RCC 7860 (cell line): ENCODE results near the gene FREM1.
A peak's percentile ranks its signal among the peaks of the same experiment; 100 is the strongest.

Experiments
- DNase-seq: peaks from one replicate; pipeline ENCODE4 v3.0.0-alpha.2; 2015; ENCODE audit warnings: low spot score
- FAIRE-seq: peaks from 2 replicates; lab custom pipeline; 2012; peaks lifted over from hg19 to GRCh38; lab: Jason Lieb, UNC

Gene FREM1

DNA sequence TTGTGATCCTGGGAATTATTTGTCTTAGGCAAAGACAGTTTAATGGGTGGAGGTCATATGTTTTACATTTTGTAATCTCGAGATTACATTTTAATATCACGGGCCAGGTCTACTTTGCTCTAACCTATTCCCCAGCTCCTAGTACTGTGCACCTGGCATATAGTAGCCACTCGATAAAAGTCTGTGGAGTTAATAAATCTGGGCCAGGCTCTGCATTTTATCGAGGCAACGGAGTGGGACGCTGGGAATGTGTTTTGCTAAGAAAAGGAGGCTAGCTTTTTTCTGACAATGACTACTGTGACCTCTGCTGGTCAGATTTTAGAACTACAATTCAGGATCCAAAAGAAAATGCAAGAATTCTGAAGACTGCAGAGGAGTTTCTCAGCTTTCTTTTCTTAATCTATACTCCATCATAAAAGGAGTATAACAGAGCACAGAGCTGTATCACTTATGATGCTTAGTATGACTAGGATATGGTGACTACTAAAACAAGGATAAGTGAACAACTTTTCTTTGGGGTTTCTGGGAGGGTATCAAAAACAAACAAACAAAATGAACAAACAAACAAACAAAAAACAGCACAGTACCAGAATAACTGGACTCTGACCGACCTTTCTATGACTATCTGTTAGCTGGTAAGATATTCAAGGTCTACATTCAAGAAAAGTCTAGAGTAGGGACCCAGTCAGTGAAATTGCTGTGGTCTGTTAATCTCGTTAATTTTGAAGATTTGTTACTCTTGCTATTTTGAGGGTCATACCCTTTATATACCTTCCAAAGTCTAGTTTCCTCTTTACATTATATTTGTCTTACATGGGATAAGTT, 141.6 kb downstream of the FREM1 start:
- FAIRE-seq (peak; percentile 51), DNase-seq (peak; percentile 35)

DNA sequence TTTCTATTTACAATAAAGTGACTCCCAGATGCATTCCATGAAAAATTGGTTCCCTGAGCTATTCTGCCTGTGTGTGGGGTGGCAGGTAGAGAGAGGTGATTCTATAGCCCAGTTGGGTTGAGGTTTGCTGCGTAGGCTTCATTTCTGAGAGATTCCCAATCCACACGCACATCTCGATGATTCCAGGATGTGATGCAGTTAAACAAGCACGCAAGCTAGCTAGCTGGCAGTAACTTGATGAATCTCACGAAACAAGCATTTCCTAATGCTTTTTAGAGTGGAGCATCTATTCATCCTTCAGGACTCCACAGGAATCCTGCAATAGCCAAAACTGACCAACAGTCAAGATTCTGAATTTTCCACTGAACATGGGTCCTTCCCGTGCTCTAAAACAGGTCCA, 143.9 kb downstream of the FREM1 start:
- no peak for FAIRE-seq
- no peak for DNase-seq

GRCh38 chr9:14761584-14761983, 148.6 kb downstream of the FREM1 start:
- DNase-seq (no peak), FAIRE-seq (no peak)

- DNase-seq: no peak
Observed at GRCh38 chr9:14760060-14760459, 150.2 kb downstream of the FREM1 start.

GRCh38 chr9:14756291-14756690, 153.9 kb downstream of the FREM1 start:
- DNase-seq (no peak), FAIRE-seq (no peak)

More at GRCh38 chr9:14760060-14760459, 150.2 kb downstream of the FREM1 start:
- no peak for FAIRE-seq

- DNase-seq (no peak), FAIRE-seq (no peak)
Observed at GRCh38 chr9:14752871-14753270, 157.4 kb downstream of the FREM1 start.

GRCh38 chr9:14752271-14752670, 158.0 kb downstream of the FREM1 start:
- FAIRE-seq: no peak
- DNase-seq: no peak

- FAIRE-seq: no peak
- no peak for DNase-seq
Observed at GRCh38 chr9:14750821-14751220, 159.4 kb downstream of the FREM1 start.

DNA sequence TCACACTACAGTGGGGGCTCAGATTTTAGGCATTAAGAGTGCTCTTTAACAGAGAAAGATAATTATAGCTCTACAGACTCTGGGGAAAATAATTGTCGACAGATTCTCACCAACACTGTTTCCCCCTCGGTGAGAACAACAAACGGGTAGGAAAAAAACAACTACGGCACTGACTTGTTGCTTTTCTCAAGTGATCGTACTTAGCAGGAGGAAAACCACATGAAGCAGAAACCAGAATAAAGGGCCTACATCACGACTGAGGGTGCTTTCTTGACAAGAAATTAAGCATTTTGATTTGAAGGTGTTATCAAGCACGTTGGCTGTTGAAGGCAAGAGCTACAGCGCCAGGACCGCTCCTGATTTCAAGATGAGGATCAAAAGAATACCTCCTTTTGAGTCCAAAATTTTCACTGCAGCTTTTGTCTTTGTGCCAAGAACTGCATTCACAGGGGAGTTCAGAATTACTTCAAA, 160.5 kb downstream of the FREM1 start:
- no peak for FAIRE-seq

DNA sequence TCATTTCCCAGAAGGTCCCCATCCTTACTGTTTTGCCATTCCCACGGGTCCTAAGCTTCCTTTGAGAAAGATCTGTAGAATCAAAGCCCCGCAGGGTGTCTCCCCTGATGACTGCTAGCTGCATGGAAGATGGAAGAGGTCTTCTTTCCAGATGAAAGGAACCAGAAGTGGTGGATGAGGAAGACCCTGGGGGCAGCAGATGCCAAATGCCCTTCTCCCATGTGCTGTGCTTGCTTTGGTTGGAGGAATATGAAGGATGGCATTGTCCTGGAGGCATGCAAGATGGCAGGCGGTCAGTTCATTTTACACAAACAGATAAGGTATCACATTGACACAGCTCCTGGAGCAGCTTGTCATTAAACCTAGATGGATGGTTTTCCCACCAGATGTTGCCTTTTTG, 161.9 kb downstream of the FREM1 start:
- FAIRE-seq: no peak

More for the DNA sequence above, 160.5 kb downstream of the FREM1 start:
- no peak for DNase-seq

GRCh38 chr9:14747111-14747510, 163.1 kb downstream of the FREM1 start:
- FAIRE-seq: no peak

More for the DNA sequence above, 161.9 kb downstream of the FREM1 start:
- DNase-seq: no peak

DNA sequence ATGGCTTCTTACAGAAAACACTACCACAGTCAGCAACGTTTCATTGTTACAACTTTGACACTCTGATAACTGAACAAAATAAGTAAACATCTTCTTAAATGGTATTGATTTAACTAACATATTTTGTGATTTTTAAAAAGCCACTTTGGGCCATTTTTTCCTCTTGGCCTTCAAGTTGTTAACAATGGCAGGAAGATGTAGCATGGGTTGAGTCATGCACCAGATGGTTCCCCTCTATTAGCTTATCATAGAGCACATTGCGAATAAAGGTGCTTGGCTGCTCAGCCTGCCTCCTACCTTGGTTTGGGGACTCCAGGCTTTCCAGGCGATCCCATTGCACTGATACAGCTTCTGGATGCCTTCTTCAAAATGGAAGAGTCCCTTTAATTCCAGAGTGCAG, 163.6 kb downstream of the FREM1 start:
- DNase-seq (no peak), FAIRE-seq (no peak)

More at GRCh38 chr9:14747111-14747510, 163.1 kb downstream of the FREM1 start:
- DNase-seq: no peak

GRCh38 chr9:14744768-14745167, 165.5 kb downstream of the FREM1 start:
- DNase-seq: no peak
- FAIRE-seq: no peak

GRCh38 chr9:14741369-14741768, 168.9 kb downstream of the FREM1 start:
- DNase-seq (no peak), FAIRE-seq (no peak)

- DNase-seq (no peak), FAIRE-seq (no peak)
Observed at GRCh38 chr9:14733133-14733532, 177.1 kb downstream of the FREM1 start.

- DNase-seq (no peak), FAIRE-seq (no peak)
Observed at GRCh38 chr9:14731294-14731981, 178.8 kb downstream of the FREM1 start.

DNA sequence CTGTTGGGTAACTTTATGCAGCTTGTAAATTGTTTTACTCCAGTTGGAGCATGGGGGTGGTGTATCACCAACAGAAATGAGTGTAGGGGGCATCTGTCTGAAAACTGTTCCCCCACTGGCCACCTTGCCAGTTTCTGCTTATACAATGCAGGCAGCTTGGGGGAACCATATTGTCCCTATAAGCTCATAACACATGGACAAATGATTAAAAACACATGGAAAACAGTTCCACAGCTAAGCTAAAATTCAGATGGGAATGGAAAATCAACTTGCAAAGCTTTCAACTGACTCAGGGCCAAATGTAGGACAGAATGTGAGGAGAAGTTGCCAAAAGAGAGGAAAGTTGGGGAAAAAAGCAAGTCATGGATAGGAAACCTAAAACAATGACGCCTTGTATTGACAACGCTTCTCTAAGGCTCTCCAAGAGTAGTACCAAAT, 179.7 kb downstream of the FREM1 start:
- FAIRE-seq: no peak
- DNase-seq: no peak

DNA sequence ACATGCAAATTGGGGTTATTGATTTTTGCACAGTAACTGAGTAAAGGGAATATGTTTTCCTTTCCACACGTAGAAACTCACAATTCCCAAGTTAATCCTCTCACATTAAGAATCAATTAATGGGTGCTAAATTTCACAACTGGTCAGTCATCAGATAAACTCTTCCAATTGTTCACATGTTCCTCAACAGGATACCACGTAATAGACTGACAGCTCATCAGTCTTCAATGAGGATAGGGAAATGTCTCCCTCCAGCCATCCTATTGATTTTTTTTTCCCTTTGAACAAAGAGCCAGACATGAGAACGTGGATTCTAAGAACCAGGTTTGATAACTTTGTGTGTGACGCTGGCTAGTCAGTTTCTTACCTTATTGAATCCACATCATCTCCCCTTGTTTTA, 186.9 kb downstream of the FREM1 start:
- no peak for FAIRE-seq
- DNase-seq: no peak

- DNase-seq (no peak), FAIRE-seq (no peak)
Observed at GRCh38 chr9:14722391-14723035, 187.7 kb downstream of the FREM1 start, which contains the start of gene CER1. CER1 (minus strand) TSS chr9:14722733; CDS start chr9:14722672, 61 bp downstream.

DNA sequence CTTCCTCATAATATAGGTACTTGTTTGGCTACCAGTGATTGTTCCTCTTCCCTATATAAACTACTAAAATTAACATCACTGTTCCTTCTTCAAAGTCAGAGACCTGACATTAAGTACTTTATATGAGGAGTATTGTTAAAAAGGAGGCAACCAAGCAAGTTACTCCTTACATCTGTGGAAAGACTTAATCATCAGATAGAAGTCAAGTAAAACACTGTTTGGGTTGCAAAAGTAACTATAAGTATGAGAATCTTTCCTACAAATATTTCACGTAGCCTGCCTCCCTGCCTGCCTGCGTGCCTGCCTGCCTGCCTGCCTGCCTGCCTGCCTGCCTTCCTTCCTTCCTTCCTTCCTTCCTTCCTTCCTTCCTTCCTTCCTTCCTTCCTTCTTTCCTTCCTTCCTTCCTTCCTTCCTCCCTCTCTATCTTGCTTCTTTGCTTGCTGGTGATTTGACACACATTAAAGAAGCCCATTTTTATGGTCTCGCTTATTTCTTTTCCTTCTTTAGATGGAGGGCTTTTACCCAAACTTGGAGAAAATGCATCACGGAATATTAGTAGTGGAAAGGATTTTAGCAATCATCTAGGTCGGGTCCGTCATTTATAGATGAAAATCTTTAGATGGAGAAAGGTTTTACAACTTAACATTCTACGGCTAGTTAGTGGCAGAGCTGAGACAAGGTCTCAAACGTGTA, 190.9 kb downstream of the FREM1 start:
- no peak for FAIRE-seq

DNA sequence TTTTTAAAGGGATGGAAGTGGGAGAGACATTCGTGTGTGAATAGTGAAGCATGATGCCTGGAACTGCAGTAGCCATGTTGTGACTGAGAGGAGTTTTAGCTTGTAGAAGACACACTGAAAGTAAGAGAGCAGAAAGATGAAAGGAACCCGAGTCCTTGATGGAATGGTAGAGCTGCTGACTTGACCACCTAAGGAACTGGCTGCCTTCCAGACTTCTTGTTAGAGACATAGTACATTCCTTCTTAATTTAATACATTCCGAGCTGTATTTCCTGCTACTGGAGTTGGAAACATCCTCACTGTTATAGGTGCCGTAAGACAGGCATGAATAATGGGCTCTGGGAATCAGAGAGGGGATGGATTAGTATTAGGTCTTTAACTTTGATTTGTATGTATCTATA, 195.1 kb downstream of the FREM1 start:
- DNase-seq (no peak), FAIRE-seq (no peak)

More for the DNA sequence above, 190.9 kb downstream of the FREM1 start:
- no peak for DNase-seq
